ENCODE measurements around the gene ATRN.

Gene ATRN

GRCh38 chr20:3433744-3434143 lies 37.1 kb upstream of the ATRN start:
- in situ Hi-C loops (cut with MboI; ENCODE audit: low pct_unique_long_range_greater_than_20kb, low sequenced_read_pairs, unreplicated experiment), result no loop called here
- DNase-seq (ENCODE audit: low spot score), result no peak
- no peak for TF ChIP-seq CTCF (IDR thresholded peaks at IDR 0.05; ENCODE audit: extremely low read depth, insufficient read depth, missing control alignments)

- in situ Hi-C loops (cut with MboI; ENCODE audit: low pct_unique_long_range_greater_than_20kb, low sequenced_read_pairs, unreplicated experiment), result no loop called here
- no peak for TF ChIP-seq CTCF (IDR thresholded peaks at IDR 0.05; ENCODE audit: extremely low read depth, insufficient read depth, missing control alignments)
Measured at GRCh38 chr20:3434232-3434631, 36.6 kb upstream of the ATRN start.

GRCh38 chr20:3436864-3437574 lies 33.8 kb upstream of the ATRN start:
- TF ChIP-seq CTCF (IDR thresholded peaks at IDR 0.05; ENCODE audit: extremely low read depth, insufficient read depth, missing control alignments), result no peak
- DNase-seq (ENCODE audit: low spot score), result no peak

More at GRCh38 chr20:3434232-3434631, 36.6 kb upstream of the ATRN start:
- DNase-seq (ENCODE audit: low spot score), result no peak

GRCh38 chr20:3446779-3447178 lies 24.0 kb upstream of the ATRN start:
- no peak for DNase-seq (ENCODE audit: low spot score)
- in situ Hi-C loops (cut with MboI; ENCODE audit: low pct_unique_long_range_greater_than_20kb, low sequenced_read_pairs, unreplicated experiment), result no loop called here
- no peak for TF ChIP-seq CTCF (IDR thresholded peaks at IDR 0.05; ENCODE audit: extremely low read depth, insufficient read depth, missing control alignments)

More at GRCh38 chr20:3436864-3437574, 33.8 kb upstream of the ATRN start:
- in situ Hi-C loops (cut with MboI; ENCODE audit: low pct_unique_long_range_greater_than_20kb, low sequenced_read_pairs, unreplicated experiment), result no loop called here

- DNase-seq (ENCODE audit: low spot score), result no peak
- in situ Hi-C loops (cut with MboI; ENCODE audit: low pct_unique_long_range_greater_than_20kb, low sequenced_read_pairs, unreplicated experiment), result no loop called here
- TF ChIP-seq CTCF (IDR thresholded peaks at IDR 0.05; ENCODE audit: extremely low read depth, insufficient read depth, missing control alignments), result no peak
Measured at GRCh38 chr20:3447321-3447720, 23.5 kb upstream of the ATRN start.

- no peak for TF ChIP-seq CTCF (IDR thresholded peaks at IDR 0.05; ENCODE audit: extremely low read depth, insufficient read depth, missing control alignments)
- in situ Hi-C loops (cut with MboI; ENCODE audit: low pct_unique_long_range_greater_than_20kb, low sequenced_read_pairs, unreplicated experiment), result no loop called here
- DNase-seq (ENCODE audit: low spot score), result no peak
Measured at GRCh38 chr20:3449319-3449718, 21.5 kb upstream of the ATRN start.

All from GM13977 (cell line).